ENCODE results near the gene TRIM47.
A peak's percentile ranks its signal among the peaks of the same experiment; 100 is the strongest.

The TRIM47 gene

GRCh38 chr17:75846692-75847613 is 31.4 kb downstream of the TRIM47 start:
- Histone ChIP-seq H3K4me3 (ENCODE audit: low read depth in 1 of 2, low read length in 2 of 2) (no peak overlapping the region), H3K36me3 (ENCODE audit: insufficient read depth, low read length) (peaks cover 60% of the 10 kb centered on the region), H3K27me3 (ENCODE audit: control insufficient read depth in 1 of 2, insufficient read depth in 2 of 2, low read length in 2 of 2) (no peaks in the 10 kb centered on the region), H3K9ac (ENCODE audit: low read length) (no peak overlapping the region), H3K9me3 (ENCODE audit: low read length) (no peaks in the 10 kb centered on the region), H3K27ac (ENCODE audit: low read depth, low read length) (no peak overlapping the region), H3K4me1 (ENCODE audit: insufficient read depth, low read length) (peaks cover 50% of the 10 kb centered on the region)

DNA sequence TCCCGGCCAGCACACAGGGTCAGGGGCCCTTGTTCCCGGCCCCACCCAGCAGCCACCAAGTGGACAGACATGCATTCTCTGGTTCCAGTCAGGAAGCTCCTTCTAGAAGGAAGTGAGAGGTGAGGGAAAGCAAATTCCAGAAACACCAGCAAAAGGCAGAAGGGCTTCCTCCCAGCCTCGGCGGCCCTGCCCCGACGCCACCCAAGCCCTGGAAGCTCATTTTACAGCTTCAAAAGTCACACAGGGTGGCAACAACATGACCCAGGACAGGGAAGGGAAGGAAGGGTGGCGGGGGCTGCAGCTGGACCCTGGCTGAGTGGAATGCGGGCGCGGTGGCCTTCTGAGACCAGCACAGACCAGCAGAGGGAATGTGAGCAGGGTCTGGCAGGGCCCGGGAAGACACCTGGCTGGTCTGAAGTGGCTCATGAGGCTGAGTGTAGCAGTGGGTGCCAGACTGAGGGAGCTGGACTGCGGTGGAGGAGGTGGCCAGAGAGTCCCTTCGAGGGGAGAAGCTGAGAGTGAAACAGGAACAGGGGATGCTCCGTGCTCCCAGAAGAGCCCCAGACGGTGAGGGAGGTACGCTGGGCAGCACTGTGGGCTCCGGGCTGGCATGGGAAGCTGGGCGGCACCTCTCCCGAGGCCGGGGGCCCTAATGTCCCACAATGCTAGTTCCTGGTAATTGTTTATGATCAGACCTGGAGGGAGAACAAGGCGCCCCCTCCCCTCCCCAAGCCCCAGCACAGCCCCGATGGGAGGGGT is 32.3 kb downstream of the TRIM47 start:
- Histone ChIP-seq H3K27me3 (ENCODE audit: control insufficient read depth in 1 of 2, insufficient read depth in 2 of 2, low read length in 2 of 2) (no peaks in the 10 kb centered on the region), H3K9ac (ENCODE audit: low read length) (no peak overlapping the region), H3K9me3 (ENCODE audit: low read length) (no peaks in the 10 kb centered on the region), H3K4me1 (ENCODE audit: insufficient read depth, low read length) (peaks cover 42% of the 10 kb centered on the region), H3K4me3 (ENCODE audit: low read depth in 1 of 2, low read length in 2 of 2) (no peak overlapping the region), H3K27ac (ENCODE audit: low read depth, low read length) (no peak overlapping the region), H3K36me3 (ENCODE audit: insufficient read depth, low read length) (peaks cover 56% of the 10 kb centered on the region)

DNA sequence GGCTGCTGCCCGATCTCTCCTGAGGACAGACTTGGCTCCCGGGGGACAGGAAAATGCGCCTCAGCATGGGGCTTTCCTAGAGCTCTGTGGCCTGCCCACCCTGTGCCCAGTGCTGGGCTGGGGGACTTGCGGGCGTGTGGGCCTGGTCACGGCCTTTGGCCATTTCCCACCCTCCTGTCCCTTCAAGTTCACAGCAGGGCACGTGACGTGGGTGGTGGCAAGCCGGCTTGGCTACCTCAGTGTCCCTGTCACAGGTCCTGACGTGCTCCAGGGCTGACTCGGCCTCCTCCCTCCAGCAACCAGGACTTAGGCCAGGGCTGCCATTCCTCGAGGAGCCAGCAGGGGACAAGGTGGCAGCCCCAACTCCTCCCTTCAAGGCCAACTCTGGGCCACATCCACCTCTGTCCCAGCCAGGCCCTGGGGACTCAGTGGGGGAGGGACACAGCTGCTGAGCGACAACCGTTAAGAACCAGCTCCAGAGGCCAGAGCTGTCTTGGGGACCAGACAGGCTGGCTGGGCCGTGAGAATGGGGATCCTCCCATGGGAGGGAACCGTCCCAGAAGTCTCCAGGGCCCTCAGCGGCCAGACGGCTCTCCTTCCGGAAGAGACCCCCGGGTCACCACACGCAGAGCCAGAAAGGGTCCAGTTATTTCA is 33.2 kb downstream of the TRIM47 start:
- H3K36me3 ChIP-seq (ENCODE audit: insufficient read depth, low read length), result peaks cover 46% of the 10 kb centered on the region
- no peak overlapping the region for H3K4me3 ChIP-seq (ENCODE audit: low read depth in 1 of 2, low read length in 2 of 2)
- no peaks in the 10 kb centered on the region for H3K27me3 ChIP-seq (ENCODE audit: control insufficient read depth in 1 of 2, insufficient read depth in 2 of 2, low read length in 2 of 2)
- H3K27ac ChIP-seq (ENCODE audit: low read depth, low read length), result peak overlapping the region; percentile 43
- H3K4me1 ChIP-seq (ENCODE audit: insufficient read depth, low read length), result peaks cover 34% of the 10 kb centered on the region
- no peak overlapping the region for H3K9ac ChIP-seq (ENCODE audit: low read length)
- H3K9me3 ChIP-seq (ENCODE audit: low read length), result no peaks in the 10 kb centered on the region

DNA sequence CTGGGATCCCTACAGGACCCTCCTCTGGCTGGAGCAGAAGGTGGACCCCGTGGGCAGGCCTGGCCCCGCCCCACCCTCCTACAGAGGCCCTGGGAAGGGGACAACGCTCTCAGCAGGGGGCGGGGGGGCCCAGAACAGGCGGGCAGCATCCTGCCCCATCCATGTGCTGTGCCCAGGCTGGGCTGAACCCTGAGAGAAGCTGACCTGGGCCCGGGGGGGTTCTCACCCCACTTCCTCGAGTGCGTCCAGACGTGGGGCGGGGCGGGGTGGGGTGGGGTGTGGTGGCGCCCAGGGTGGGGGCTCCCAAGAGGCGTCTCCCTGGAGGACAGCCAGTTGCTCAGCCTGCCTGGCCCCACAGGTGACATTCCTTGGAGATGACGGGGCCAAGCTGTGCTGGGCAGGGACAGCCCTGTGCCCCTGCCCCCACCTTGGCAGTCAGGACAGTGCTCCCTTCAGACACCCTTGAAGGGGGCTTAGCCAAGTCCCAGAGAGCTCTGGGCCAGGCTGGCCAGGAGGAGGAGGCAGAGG is 33.8 kb downstream of the TRIM47 start:
- H3K27ac ChIP-seq (ENCODE audit: low read depth, low read length), result peak overlapping the region; percentile 43
- peaks cover 29% of the 10 kb centered on the region for H3K4me1 ChIP-seq (ENCODE audit: insufficient read depth, low read length)
- H3K4me3 ChIP-seq (ENCODE audit: low read depth in 1 of 2, low read length in 2 of 2), result no peak overlapping the region

DNA sequence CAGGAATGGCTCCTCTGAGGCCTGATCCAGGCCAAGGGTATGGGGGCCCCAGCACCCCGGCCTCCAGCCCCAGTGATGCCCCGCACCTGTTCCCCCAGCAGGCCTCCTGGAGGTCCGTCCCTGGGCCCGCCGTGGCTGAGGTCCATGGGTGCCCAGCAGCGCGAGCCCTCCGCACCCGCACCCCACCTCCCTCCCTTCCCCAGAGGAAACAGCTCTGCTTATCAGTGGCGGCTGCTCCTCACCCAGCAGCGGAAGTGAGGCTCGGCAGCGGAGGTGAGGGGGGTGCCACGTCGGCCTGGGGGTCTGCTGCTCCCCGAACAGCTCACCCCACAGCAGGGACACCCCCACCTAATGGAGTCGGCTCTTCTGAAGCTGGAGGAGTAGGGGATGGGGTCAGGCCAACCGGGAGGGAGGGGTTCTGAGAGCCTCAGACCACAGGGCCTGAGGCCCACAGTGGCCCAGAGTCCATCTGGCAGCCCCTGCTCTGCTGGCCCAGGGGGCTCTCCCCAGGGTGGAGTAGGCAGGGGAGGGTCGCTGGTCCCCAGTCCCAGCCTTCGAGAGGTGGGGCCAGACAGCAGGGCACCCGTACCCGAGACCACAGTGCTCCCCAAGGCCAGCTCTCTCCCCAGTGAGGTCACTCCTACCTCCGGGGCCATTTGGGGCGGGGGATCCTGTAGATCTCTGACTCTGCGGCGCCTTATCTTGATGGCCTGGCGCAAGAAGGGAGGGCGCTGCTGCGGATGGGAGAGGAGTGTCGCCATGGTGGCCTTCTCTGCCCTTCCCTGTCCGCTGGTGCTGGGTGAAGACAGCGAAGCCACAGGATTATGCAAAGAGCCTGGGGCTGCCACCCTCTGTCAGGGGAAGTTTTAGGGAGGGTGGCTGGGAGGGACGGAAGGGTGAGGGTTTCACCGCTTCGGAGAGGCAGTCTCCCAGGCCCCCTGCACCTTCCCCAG is 34.5 kb downstream of the TRIM47 start, which contains the start of gene UNC13D:
Gene UNC13D (minus strand): TSS at position 828 of the 953 bp plus-strand sequence. CDS start 67 bp downstream, at position 761.
- Histone ChIP-seq H3K4me1 (ENCODE audit: insufficient read depth, low read length) (peaks cover 25% of the 10 kb centered on the region), H3K27me3 (ENCODE audit: control insufficient read depth in 1 of 2, insufficient read depth in 2 of 2, low read length in 2 of 2) (no peaks in the 10 kb centered on the region), H3K9ac (ENCODE audit: low read length) (no peak within 1 kb of the TSS), H3K36me3 (ENCODE audit: insufficient read depth, low read length) (peaks cover 33% of the 10 kb centered on the region), H3K4me3 (ENCODE audit: low read depth in 1 of 2, low read length in 2 of 2) (no peak within 1 kb of the TSS), H3K9me3 (ENCODE audit: low read length) (no peaks in the 10 kb centered on the region), H3K27ac (ENCODE audit: low read depth, low read length) (peak within 1 kb of the TSS; percentile 43)

More for the DNA sequence above, 33.8 kb downstream of the TRIM47 start:
- Histone ChIP-seq H3K9ac (ENCODE audit: low read length) (no peak overlapping the region), H3K36me3 (ENCODE audit: insufficient read depth, low read length) (peaks cover 41% of the 10 kb centered on the region), H3K9me3 (ENCODE audit: low read length) (no peaks in the 10 kb centered on the region), H3K27me3 (ENCODE audit: control insufficient read depth in 1 of 2, insufficient read depth in 2 of 2, low read length in 2 of 2) (no peaks in the 10 kb centered on the region)

- Histone ChIP-seq H3K9me3 (ENCODE audit: low read length) (no peaks in the 10 kb centered on the region), H3K36me3 (ENCODE audit: insufficient read depth, low read length) (peaks cover 25% of the 10 kb centered on the region), H3K27me3 (ENCODE audit: control insufficient read depth in 1 of 2, insufficient read depth in 2 of 2, low read length in 2 of 2) (no peaks in the 10 kb centered on the region), H3K4me1 (ENCODE audit: insufficient read depth, low read length) (peaks cover 21% of the 10 kb centered on the region), H3K27ac (ENCODE audit: low read depth, low read length) (no peak overlapping the region), H3K4me3 (ENCODE audit: low read depth in 1 of 2, low read length in 2 of 2) (no peak overlapping the region), H3K9ac (ENCODE audit: low read length) (no peak overlapping the region)
Measured at GRCh38 chr17:75842963-75843576, 35.3 kb downstream of the TRIM47 start.

DNA sequence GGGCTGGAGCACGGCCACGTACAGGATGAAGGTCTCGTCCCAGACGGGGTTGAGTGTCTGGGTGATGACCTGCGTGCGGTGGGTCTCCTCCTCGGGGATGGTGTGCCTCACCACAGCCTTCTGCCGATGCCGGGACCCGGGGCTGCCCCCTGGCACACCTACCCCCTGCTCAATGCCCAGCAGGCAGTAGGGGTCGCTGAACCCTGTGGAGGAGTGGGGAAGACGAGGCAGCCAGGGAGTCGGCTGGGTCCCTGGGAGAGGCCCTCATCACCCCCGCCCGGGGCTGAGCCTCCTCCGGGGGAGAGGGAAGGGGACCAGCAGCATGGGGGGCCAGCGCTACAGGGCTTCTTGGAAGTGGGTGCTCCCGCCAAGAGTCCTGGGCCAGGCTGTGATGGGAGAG is 36.0 kb downstream of the TRIM47 start:
- Histone ChIP-seq H3K27ac (ENCODE audit: low read depth, low read length) (no peak overlapping the region), H3K36me3 (ENCODE audit: insufficient read depth, low read length) (peaks cover 19% of the 10 kb centered on the region), H3K9me3 (ENCODE audit: low read length) (no peaks in the 10 kb centered on the region), H3K4me1 (ENCODE audit: insufficient read depth, low read length) (peaks cover 17% of the 10 kb centered on the region), H3K27me3 (ENCODE audit: control insufficient read depth in 1 of 2, insufficient read depth in 2 of 2, low read length in 2 of 2) (no peaks in the 10 kb centered on the region), H3K9ac (ENCODE audit: low read length) (no peak overlapping the region), H3K4me3 (ENCODE audit: low read depth in 1 of 2, low read length in 2 of 2) (no peak overlapping the region)

DNA sequence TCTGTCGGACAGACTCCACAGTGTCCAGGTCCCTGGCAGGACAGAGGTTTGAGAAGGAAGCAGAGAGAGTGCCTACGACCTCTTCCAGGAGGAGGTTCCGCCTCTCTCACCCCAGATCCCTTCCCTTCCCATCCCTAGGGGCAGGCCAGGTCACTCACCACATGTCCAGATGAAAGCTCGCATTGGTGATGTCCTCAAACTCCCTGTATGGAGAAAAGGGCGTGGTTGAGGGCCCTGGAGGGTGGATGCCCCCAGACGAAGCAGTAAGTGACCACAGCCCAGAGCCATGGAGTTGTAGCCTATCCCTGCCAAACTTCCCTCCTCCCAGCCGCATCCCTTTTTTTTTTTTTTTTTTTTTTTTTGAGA is 37.6 kb downstream of the TRIM47 start:
- Histone ChIP-seq H3K9me3 (ENCODE audit: low read length) (no peaks in the 10 kb centered on the region), H3K27me3 (ENCODE audit: control insufficient read depth in 1 of 2, insufficient read depth in 2 of 2, low read length in 2 of 2) (no peaks in the 10 kb centered on the region), H3K9ac (ENCODE audit: low read length) (no peak overlapping the region), H3K27ac (ENCODE audit: low read depth, low read length) (no peak overlapping the region), H3K4me3 (ENCODE audit: low read depth in 1 of 2, low read length in 2 of 2) (no peak overlapping the region), H3K36me3 (ENCODE audit: insufficient read depth, low read length) (peaks cover 9% of the 10 kb centered on the region), H3K4me1 (ENCODE audit: insufficient read depth, low read length) (peaks cover 12% of the 10 kb centered on the region)

- H3K4me1 ChIP-seq (ENCODE audit: insufficient read depth, low read length), result peaks cover 12% of the 10 kb centered on the region
- H3K27ac ChIP-seq (ENCODE audit: low read depth, low read length), result no peak overlapping the region
- no peak overlapping the region for H3K4me3 ChIP-seq (ENCODE audit: low read depth in 1 of 2, low read length in 2 of 2)
- no peaks in the 10 kb centered on the region for H3K9me3 ChIP-seq (ENCODE audit: low read length)
- peaks cover 6% of the 10 kb centered on the region for H3K36me3 ChIP-seq (ENCODE audit: insufficient read depth, low read length)
- no peak overlapping the region for H3K9ac ChIP-seq (ENCODE audit: low read length)
- H3K27me3 ChIP-seq (ENCODE audit: control insufficient read depth in 1 of 2, insufficient read depth in 2 of 2, low read length in 2 of 2), result no peaks in the 10 kb centered on the region
Measured at GRCh38 chr17:75839942-75840798, 38.2 kb downstream of the TRIM47 start.
